Uterus (tissue), 4 donors: ENCODE data around the gene OPN1LW. TPM values are rescaled to one million over a fixed set of nuclear protein-coding genes. Genes with fewer than 3 reads are reported as not detected.

Source experiments
- DNase-seq, 2 donors: peaks; one replicate each; pipeline ENCODE4 v3.0.0-alpha.2; 2019 to 2020
- H3K27ac ChIP-seq, 2 donors: fragments of 200-600 bp; sonication (generic); 1 replicate in 1 of 2; 2 replicates in 1 of 2; pipeline ENCODE4 v1.5.1; 2016 to 2018
- H3K27me3 ChIP-seq, 2 donors: fragments of 200-600 bp; sonication (generic); one replicate each; pipeline ENCODE4 v1.5.1; 2018 to 2019; ENCODE audit warnings: control low read depth in 1 of 2
- H3K36me3 ChIP-seq, 2 donors: fragments of 200-600 bp; sonication (generic); one replicate each; pipeline ENCODE4 v1.5.1; 2019; ENCODE audit warnings: control low read depth in 1 of 2
- H3K4me1 ChIP-seq, 2 donors: fragments of 200-600 bp; sonication (generic); one replicate each; pipeline ENCODE4 v1.5.1; 2018 to 2019; ENCODE audit warnings: control low read depth in 1 of 2
- H3K4me3 ChIP-seq, 2 donors: fragments of 200-600 bp; sonication (generic); 1 replicate in 1 of 2; 2 replicates in 1 of 2; pipeline ENCODE4 v1.5.1; 2018 to 2019; ENCODE audit warnings: mild to moderate bottlenecking in 1 of 2
- H3K9me3 ChIP-seq, 2 donors: fragments of 200-600 bp; sonication (generic); one replicate each; pipeline ENCODE4 v1.5.1; 2019; ENCODE audit warnings: control low read depth in 1 of 2
- CTCF ChIP-seq, 4 experiments: fragments of 200-600 bp in 2 of 4; fragments of 450-650 bp in 2 of 4; sonication (generic) in 2 of 4; IDR thresholded peaks; one replicate each; pipeline ENCODE4 v1.5.1; 2016 to 2019; ENCODE audit warnings: antibody characterized with exemption in 4 of 4, mild to moderate bottlenecking in 2 of 4, moderate library complexity in 1 of 4
- POLR2A ChIP-seq, 2 donors: fragments of 450-650 bp; IDR thresholded peaks; one replicate each; pipeline ENCODE4 v1.6.1; 2016; ENCODE audit warnings: antibody characterized with exemption in 2 of 2, mild to moderate bottlenecking in 1 of 2, moderate library complexity in 1 of 2
- intact Hi-C: fragments of 100-400 bp; cut with DNase I; formaldehyde crosslinking; loops from one replicate; pipeline ENCODE4 v1.15.1; 2023; ENCODE audit warnings: low total_unique reads
- total RNA-seq, 4 donors: library from RNA; depleted of rRNA in 3 of 4; stranded (reverse); fragments of >200 nt in 3 of 4; gene quantifications; one replicate each; pipeline versions ENCODE4 v1.1.0 to v1.2.4, GENCODE V29; 2014 to 2023
- donor health status: DM: yes; HTN: yes; CAD: no.

The OPN1LW gene
- total RNA-seq, 4 donors from 2014 or later: not detected

GRCh38 chrX:154121961-154122360 is 22.1 kb upstream of the OPN1LW start:
- no peaks in the 10 kb centered on the region for H3K36me3 ChIP-seq
- TF ChIP-seq POLR2A (IDR thresholded peaks at IDR 0.05): no peak
- TF ChIP-seq CTCF (IDR thresholded peaks at IDR 0.05): no peak
- H3K4me1 ChIP-seq: peaks cover 0 to 3% of the 10 kb centered on the region in 2 donors
- no peaks in the 10 kb centered on the region for H3K27me3 ChIP-seq
- intact Hi-C loops: no loop called here
- H3K9me3 ChIP-seq: no peaks in the 10 kb centered on the region
- H3K4me3 ChIP-seq: no peak overlapping the region
- DNase-seq: peak in 1 of 2 donors; percentile 24
- H3K27ac ChIP-seq: peak overlapping the region; percentile 33 to 38

GRCh38 chrX:154123241-154124219 is 20.5 kb upstream of the OPN1LW start:
- no peak for DNase-seq
- intact Hi-C loops: no loop called here
- TF ChIP-seq CTCF (IDR thresholded peaks at IDR 0.05): no peak
- no peak for TF ChIP-seq POLR2A (IDR thresholded peaks at IDR 0.05)
- H3K27me3 ChIP-seq: no peaks in the 10 kb centered on the region
- H3K4me3 ChIP-seq: no peak overlapping the region
- H3K36me3 ChIP-seq: no peaks in the 10 kb centered on the region
- peaks cover 0 to 3% of the 10 kb centered on the region in 2 donors for H3K4me1 ChIP-seq
- H3K27ac ChIP-seq: no peak overlapping the region
- no peaks in the 10 kb centered on the region for H3K9me3 ChIP-seq

GRCh38 chrX:154125391-154126040 is 18.5 kb upstream of the OPN1LW start:
- no peak for TF ChIP-seq CTCF (IDR thresholded peaks at IDR 0.05)
- no peak for TF ChIP-seq POLR2A (IDR thresholded peaks at IDR 0.05)
- DNase-seq: no peak
- H3K27ac ChIP-seq: no peak overlapping the region
- H3K4me3 ChIP-seq: no peak overlapping the region
- H3K4me1 ChIP-seq: peaks cover 0 to 3% of the 10 kb centered on the region in 2 donors
- no peaks in the 10 kb centered on the region for H3K27me3 ChIP-seq
- intact Hi-C loops: no loop called here
- H3K36me3 ChIP-seq: no peaks in the 10 kb centered on the region
- no peaks in the 10 kb centered on the region for H3K9me3 ChIP-seq

GRCh38 chrX:154126101-154126500 is 17.9 kb upstream of the OPN1LW start:
- H3K4me3 ChIP-seq: no peak overlapping the region
- H3K27ac ChIP-seq: no peak overlapping the region
- no peaks in the 10 kb centered on the region for H3K36me3 ChIP-seq
- H3K4me1 ChIP-seq: no peaks in the 10 kb centered on the region
- no peaks in the 10 kb centered on the region for H3K27me3 ChIP-seq
- intact Hi-C loops: no loop called here
- TF ChIP-seq POLR2A (IDR thresholded peaks at IDR 0.05) (no peak), CTCF (IDR thresholded peaks at IDR 0.05) (no peak)
- DNase-seq: no peak
- no peaks in the 10 kb centered on the region for H3K9me3 ChIP-seq

- TF ChIP-seq CTCF (IDR thresholded peaks at IDR 0.05) (no peak), POLR2A (IDR thresholded peaks at IDR 0.05) (no peak)
- Histone ChIP-seq H3K27me3 (no peaks in the 10 kb centered on the region), H3K36me3 (no peaks in the 10 kb centered on the region), H3K9me3 (no peaks in the 10 kb centered on the region), H3K4me1 (no peaks in the 10 kb centered on the region), H3K27ac (no peak overlapping the region), H3K4me3 (no peak overlapping the region)
- intact Hi-C loops: no loop called here
- no peak for DNase-seq
Measured at GRCh38 chrX:154131955-154132354, 12.1 kb upstream of the OPN1LW start.
